Memory B cell (primary cell): ENCODE results near the gene FGGY.

ENCODE experiments used
- ATAC-seq: fragments of 150-1000 bp; cut with Tn5 transposase; 2 replicates; pipeline ENCODE4 v1.10.0; 2021; ENCODE audit warnings: low read depth, mild to moderate bottlenecking, moderate library complexity
- DNase-seq, 2 donors: peaks; one replicate each; pipeline ENCODE4 v3.0.0; 2022; ENCODE audit warnings: low spot score in 2 of 2
- H3K27ac Mint-ChIP-seq: one replicate; pipeline ENCODE4 v1.8.0; 2022; ENCODE audit warnings: mild to moderate bottlenecking, moderate library complexity, mixed read lengths
- H3K27me3 Mint-ChIP-seq: one replicate; pipeline ENCODE4 v1.8.0; 2022; ENCODE audit warnings: mixed read lengths
- H3K36me3 Mint-ChIP-seq: one replicate; pipeline ENCODE4 v1.8.0; 2022; ENCODE audit warnings: mild to moderate bottlenecking, mixed read lengths
- H3K4me1 Mint-ChIP-seq: one replicate; pipeline ENCODE4 v1.8.0; 2022; ENCODE audit warnings: mixed read lengths
- H3K4me3 Mint-ChIP-seq: one replicate; pipeline ENCODE4 v1.8.0; 2022; ENCODE audit warnings: mild to moderate bottlenecking, moderate library complexity, mixed read lengths
- H3K9me3 Mint-ChIP-seq: one replicate; pipeline ENCODE4 v1.8.0; 2022; ENCODE audit warnings: mixed read lengths

The FGGY gene

GRCh38 chr1:59271561-59272260, 25.2 kb upstream of the FGGY start:
- peak; percentile 39 for ATAC-seq
- H3K27ac Mint-ChIP-seq: no peak overlapping the region

GRCh38 chr1:59272507-59272906, 24.4 kb upstream of the FGGY start:
- peak; percentile 89 for ATAC-seq
- Mint-ChIP-seq H3K4me3 (no peak overlapping the region), H3K27ac (no peak overlapping the region), H3K9me3 (no peaks in the 10 kb centered on the region), H3K4me1 (peaks cover 18% of the 10 kb centered on the region), H3K36me3 (peaks cover 2% of the 10 kb centered on the region), H3K27me3 (no peaks in the 10 kb centered on the region)
- DNase-seq: no peak

More at GRCh38 chr1:59271561-59272260, 25.2 kb upstream of the FGGY start:
- Mint-ChIP-seq H3K4me1 (peaks cover 22% of the 10 kb centered on the region), H3K4me3 (no peak overlapping the region), H3K9me3 (no peaks in the 10 kb centered on the region), H3K27me3 (no peaks in the 10 kb centered on the region), H3K36me3 (peaks cover 2% of the 10 kb centered on the region)
- no peak for DNase-seq

GRCh38 chr1:59276439-59276851, 20.4 kb upstream of the FGGY start:
- H3K9me3 Mint-ChIP-seq: no peaks in the 10 kb centered on the region
- no peaks in the 10 kb centered on the region for H3K36me3 Mint-ChIP-seq
- H3K27me3 Mint-ChIP-seq: no peaks in the 10 kb centered on the region
- DNase-seq: no peak
- no peak overlapping the region for H3K4me3 Mint-ChIP-seq
- H3K4me1 Mint-ChIP-seq: peaks cover 4% of the 10 kb centered on the region
- ATAC-seq: no peak
- H3K27ac Mint-ChIP-seq: no peak overlapping the region

- DNase-seq (no peak), ATAC-seq (no peak)
- H3K36me3 Mint-ChIP-seq: peaks cover under 1% of the 10 kb centered on the region
- H3K9me3 Mint-ChIP-seq: peaks cover 1% of the 10 kb centered on the region
- H3K27ac Mint-ChIP-seq: no peak overlapping the region
- H3K4me3 Mint-ChIP-seq: no peak overlapping the region
- H3K27me3 Mint-ChIP-seq: peaks cover 1% of the 10 kb centered on the region
- H3K4me1 Mint-ChIP-seq: no peaks in the 10 kb centered on the region
Observed at GRCh38 chr1:59278780-59279354, 18.0 kb upstream of the FGGY start.

GRCh38 chr1:59279645-59280044, 17.2 kb upstream of the FGGY start:
- H3K9me3 Mint-ChIP-seq: peaks cover 4% of the 10 kb centered on the region
- ATAC-seq (no peak), DNase-seq (no peak)
- peaks cover 3% of the 10 kb centered on the region for H3K36me3 Mint-ChIP-seq
- peaks cover 2% of the 10 kb centered on the region for H3K27me3 Mint-ChIP-seq
- no peak overlapping the region for H3K27ac Mint-ChIP-seq
- H3K4me3 Mint-ChIP-seq: no peak overlapping the region
- no peaks in the 10 kb centered on the region for H3K4me1 Mint-ChIP-seq

- H3K4me1 Mint-ChIP-seq: no peaks in the 10 kb centered on the region
- no peak overlapping the region for H3K4me3 Mint-ChIP-seq
- no peak for ATAC-seq
- peaks cover 3% of the 10 kb centered on the region for H3K36me3 Mint-ChIP-seq
- H3K27ac Mint-ChIP-seq: no peak overlapping the region
- DNase-seq: no peak
- H3K27me3 Mint-ChIP-seq: peaks cover 2% of the 10 kb centered on the region
- peaks cover 4% of the 10 kb centered on the region for H3K9me3 Mint-ChIP-seq
Observed at GRCh38 chr1:59282951-59283350, 13.9 kb upstream of the FGGY start.

GRCh38 chr1:59285691-59286090, 11.2 kb upstream of the FGGY start:
- H3K4me3 Mint-ChIP-seq: no peak overlapping the region
- DNase-seq: no peak

GRCh38 chr1:59288046-59288445, 8.8 kb upstream of the FGGY start:
- Mint-ChIP-seq H3K9me3 (peaks cover 4% of the 10 kb centered on the region), H3K27me3 (peaks cover 2% of the 10 kb centered on the region), H3K4me1 (peaks cover 22% of the 10 kb centered on the region), H3K27ac (no peak overlapping the region), H3K4me3 (no peak overlapping the region), H3K36me3 (peaks cover 3% of the 10 kb centered on the region)
- no peak for DNase-seq
- ATAC-seq: no peak

More at GRCh38 chr1:59285691-59286090, 11.2 kb upstream of the FGGY start:
- Mint-ChIP-seq H3K27me3 (peaks cover 2% of the 10 kb centered on the region), H3K9me3 (peaks cover 4% of the 10 kb centered on the region), H3K36me3 (peaks cover 3% of the 10 kb centered on the region), H3K27ac (no peak overlapping the region), H3K4me1 (peaks cover 6% of the 10 kb centered on the region)
- no peak for ATAC-seq

- H3K4me3 Mint-ChIP-seq: no peak overlapping the region
Observed at GRCh38 chr1:59289570-59289969, 7.3 kb upstream of the FGGY start.

GRCh38 chr1:59290193-59290949, 6.5 kb upstream of the FGGY start:
- DNase-seq: no peak
- Mint-ChIP-seq H3K27ac (no peak overlapping the region), H3K9me3 (no peaks in the 10 kb centered on the region), H3K4me3 (no peak overlapping the region), H3K36me3 (no peaks in the 10 kb centered on the region), H3K4me1 (peaks cover 22% of the 10 kb centered on the region), H3K27me3 (no peaks in the 10 kb centered on the region)
- ATAC-seq: peak; percentile 71

More at GRCh38 chr1:59289570-59289969, 7.3 kb upstream of the FGGY start:
- no peaks in the 10 kb centered on the region for H3K27me3 Mint-ChIP-seq
- H3K9me3 Mint-ChIP-seq: no peaks in the 10 kb centered on the region
- H3K36me3 Mint-ChIP-seq: no peaks in the 10 kb centered on the region
- ATAC-seq (no peak), DNase-seq (no peak)
- H3K27ac Mint-ChIP-seq: no peak overlapping the region
- peaks cover 22% of the 10 kb centered on the region for H3K4me1 Mint-ChIP-seq

GRCh38 chr1:59291561-59291960, 5.3 kb upstream of the FGGY start:
- DNase-seq (no peak), ATAC-seq (no peak)
- no peak overlapping the region for H3K27ac Mint-ChIP-seq
- H3K36me3 Mint-ChIP-seq: no peaks in the 10 kb centered on the region
- H3K4me3 Mint-ChIP-seq: no peak overlapping the region
- no peaks in the 10 kb centered on the region for H3K27me3 Mint-ChIP-seq
- H3K9me3 Mint-ChIP-seq: no peaks in the 10 kb centered on the region
- peaks cover 22% of the 10 kb centered on the region for H3K4me1 Mint-ChIP-seq

- Mint-ChIP-seq H3K36me3 (no peaks in the 10 kb centered on the region), H3K4me1 (peaks cover 26% of the 10 kb centered on the region), H3K4me3 (no peak overlapping the region), H3K27me3 (no peaks in the 10 kb centered on the region), H3K9me3 (no peaks in the 10 kb centered on the region), H3K27ac (peak overlapping the region; percentile 71)
- ATAC-seq (peak; percentile 6), DNase-seq (no peak)
Observed at GRCh38 chr1:59292562-59292961, 4.3 kb upstream of the FGGY start.

GRCh38 chr1:59293206-59293605, 3.7 kb upstream of the FGGY start:
- Mint-ChIP-seq H3K27ac (peak overlapping the region; percentile 71), H3K4me3 (no peak overlapping the region), H3K27me3 (no peaks in the 10 kb centered on the region), H3K4me1 (peaks cover 30% of the 10 kb centered on the region), H3K36me3 (no peaks in the 10 kb centered on the region), H3K9me3 (no peaks in the 10 kb centered on the region)
- no peak for DNase-seq
- ATAC-seq: no peak

GRCh38 chr1:59293849-59294248, 3.0 kb upstream of the FGGY start:
- DNase-seq (no peak), ATAC-seq (no peak)
- H3K4me3 Mint-ChIP-seq: no peak overlapping the region
- H3K9me3 Mint-ChIP-seq: no peaks in the 10 kb centered on the region
- H3K36me3 Mint-ChIP-seq: peaks cover under 1% of the 10 kb centered on the region
- H3K27ac Mint-ChIP-seq: no peak overlapping the region
- peaks cover 31% of the 10 kb centered on the region for H3K4me1 Mint-ChIP-seq
- no peaks in the 10 kb centered on the region for H3K27me3 Mint-ChIP-seq
